ENCODE data around the gene IGSF5. TPM values are rescaled to one million over a fixed set of nuclear protein-coding genes. Genes with fewer than 3 reads are reported as not detected.

The IGSF5 gene
- total and polyA plus RNA-seq, 2 donors (not counting 1 experiment from before 2014, with no cell fraction given), result not detected

GRCh38 chr21:39728341-39728740 is 16.6 kb upstream of the IGSF5 start:
- Histone ChIP-seq H3K4me2 (ENCODE audit: extremely low read depth, insufficient read depth, low read length) (no peak overlapping the region), H3K4me1 (ENCODE audit: control insufficient read depth, extremely low read depth, insufficient read depth, low read length) (no peaks in the 10 kb centered on the region), H3K9me3 (ENCODE audit: control insufficient read depth, insufficient read depth, low read depth, low read length) (no peaks in the 10 kb centered on the region), H3K27ac (ENCODE audit: insufficient read depth, low read length) (no peak overlapping the region), H3K27me3 (ENCODE audit: control insufficient read depth, insufficient read depth, low read length) (no peaks in the 10 kb centered on the region), H3K4me3 (replicated peaks in 1 of 4; ENCODE audit: control extremely low read depth in 1 of 4, insufficient read depth in 1 of 4, low read depth in 3 of 4, low read length in 4 of 4) (no peak overlapping the region), H3K9ac (ENCODE audit: insufficient read depth, low read length) (no peak overlapping the region), H3K36me3 (ENCODE audit: control insufficient read depth, insufficient read depth, low read length) (no peaks in the 10 kb centered on the region), H4K20me1 (ENCODE audit: control insufficient read depth, extremely low read depth, insufficient read depth, low read length) (no peaks in the 10 kb centered on the region), H2AFZ (ENCODE audit: low read length) (no peak overlapping the region), H3K79me2 (ENCODE audit: control insufficient read depth, insufficient read depth, low read length) (no peaks in the 10 kb centered on the region)
- TF ChIP-seq EZH2 (IDR thresholded peaks at IDR 0.05; ENCODE audit: low read length, missing control alignments), result no peak
- TF ChIP-seq, protein P1, sequence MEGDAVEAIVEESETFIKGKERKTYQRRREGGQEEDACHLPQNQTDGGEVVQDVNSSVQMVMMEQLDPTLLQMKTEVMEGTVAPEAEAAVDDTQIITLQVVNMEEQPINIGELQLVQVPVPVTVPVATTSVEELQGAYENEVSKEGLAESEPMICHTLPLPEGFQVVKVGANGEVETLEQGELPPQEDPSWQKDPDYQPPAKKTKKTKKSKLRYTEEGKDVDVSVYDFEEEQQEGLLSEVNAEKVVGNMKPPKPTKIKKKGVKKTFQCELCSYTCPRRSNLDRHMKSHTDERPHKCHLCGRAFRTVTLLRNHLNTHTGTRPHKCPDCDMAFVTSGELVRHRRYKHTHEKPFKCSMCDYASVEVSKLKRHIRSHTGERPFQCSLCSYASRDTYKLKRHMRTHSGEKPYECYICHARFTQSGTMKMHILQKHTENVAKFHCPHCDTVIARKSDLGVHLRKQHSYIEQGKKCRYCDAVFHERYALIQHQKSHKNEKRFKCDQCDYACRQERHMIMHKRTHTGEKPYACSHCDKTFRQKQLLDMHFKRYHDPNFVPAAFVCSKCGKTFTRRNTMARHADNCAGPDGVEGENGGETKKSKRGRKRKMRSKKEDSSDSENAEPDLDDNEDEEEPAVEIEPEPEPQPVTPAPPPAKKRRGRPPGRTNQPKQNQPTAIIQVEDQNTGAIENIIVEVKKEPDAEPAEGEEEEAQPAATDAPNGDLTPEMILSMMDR (conservative IDR thresholded peaks at IDR 0.05 in 1 of 2, IDR thresholded peaks at IDR 0.05 in 1 of 2; ENCODE audit: low read depth in 1 of 2, low read length in 2 of 2), result no peak
- DNase-seq (ENCODE audit: low read depth in 2 of 2), result no peak

DNA sequence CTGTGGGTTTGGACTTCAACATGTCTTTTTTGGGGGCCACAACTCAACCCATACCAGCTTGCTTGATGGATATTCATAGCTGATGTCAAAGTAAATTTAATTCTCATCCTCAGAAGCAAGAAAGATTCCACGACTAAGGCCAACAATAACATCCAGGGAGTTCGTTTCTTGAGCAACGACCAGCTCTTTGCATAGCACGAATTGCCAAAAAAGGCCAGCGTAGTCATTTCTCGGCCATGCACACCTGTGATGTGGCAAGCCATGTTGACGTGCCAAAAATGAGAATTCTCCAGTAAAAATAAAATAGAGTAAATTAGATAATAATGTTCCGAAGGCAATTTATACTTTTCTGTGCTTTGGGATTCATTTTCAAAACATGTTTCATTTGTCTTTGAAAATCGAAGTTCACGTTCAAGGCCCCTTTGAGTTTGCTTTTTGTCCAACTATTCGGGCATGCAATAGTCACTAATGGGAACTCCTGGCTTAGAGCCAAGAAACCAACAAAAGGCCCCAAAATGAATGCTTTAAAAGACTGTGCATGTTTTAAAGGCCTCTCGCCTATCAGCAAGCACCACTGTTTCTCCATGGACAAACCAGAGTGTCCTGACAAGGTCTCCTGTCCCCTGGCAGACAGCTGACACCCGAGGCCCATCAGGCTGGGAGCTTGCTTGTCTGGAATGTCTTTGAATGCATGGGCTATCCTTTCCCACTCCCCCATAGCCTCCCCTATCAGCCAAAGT is 14.4 kb upstream of the IGSF5 start:
- H4K20me1 ChIP-seq (ENCODE audit: control insufficient read depth, extremely low read depth, insufficient read depth, low read length), result no peaks in the 10 kb centered on the region
- H2AFZ ChIP-seq (ENCODE audit: low read length), result no peak overlapping the region
- no peaks in the 10 kb centered on the region for H3K4me1 ChIP-seq (ENCODE audit: control insufficient read depth, extremely low read depth, insufficient read depth, low read length)
- no peak overlapping the region for H3K9ac ChIP-seq (ENCODE audit: insufficient read depth, low read length)
- no peaks in the 10 kb centered on the region for H3K36me3 ChIP-seq (ENCODE audit: control insufficient read depth, insufficient read depth, low read length)
- no peaks in the 10 kb centered on the region for H3K79me2 ChIP-seq (ENCODE audit: control insufficient read depth, insufficient read depth, low read length)
- no peaks in the 10 kb centered on the region for H3K27me3 ChIP-seq (ENCODE audit: control insufficient read depth, insufficient read depth, low read length)
- H3K27ac ChIP-seq (ENCODE audit: insufficient read depth, low read length), result no peak overlapping the region
- H3K4me3 ChIP-seq (replicated peaks in 1 of 4; ENCODE audit: control extremely low read depth in 1 of 4, insufficient read depth in 1 of 4, low read depth in 3 of 4, low read length in 4 of 4), result no peak overlapping the region
- peak in 1 of 2 donors; percentile 76 for DNase-seq (ENCODE audit: low read depth in 2 of 2)
- no peaks in the 10 kb centered on the region for H3K9me3 ChIP-seq (ENCODE audit: control insufficient read depth, insufficient read depth, low read depth, low read length)
- H3K4me2 ChIP-seq (ENCODE audit: extremely low read depth, insufficient read depth, low read length), result no peak overlapping the region
- TF ChIP-seq, protein P1 (conservative IDR thresholded peaks at IDR 0.05 in 1 of 2, IDR thresholded peaks at IDR 0.05 in 1 of 2; ENCODE audit: low read depth in 1 of 2, low read length in 2 of 2), result no peak
- TF ChIP-seq EZH2 (IDR thresholded peaks at IDR 0.05; ENCODE audit: low read length, missing control alignments), result no peak

DNA sequence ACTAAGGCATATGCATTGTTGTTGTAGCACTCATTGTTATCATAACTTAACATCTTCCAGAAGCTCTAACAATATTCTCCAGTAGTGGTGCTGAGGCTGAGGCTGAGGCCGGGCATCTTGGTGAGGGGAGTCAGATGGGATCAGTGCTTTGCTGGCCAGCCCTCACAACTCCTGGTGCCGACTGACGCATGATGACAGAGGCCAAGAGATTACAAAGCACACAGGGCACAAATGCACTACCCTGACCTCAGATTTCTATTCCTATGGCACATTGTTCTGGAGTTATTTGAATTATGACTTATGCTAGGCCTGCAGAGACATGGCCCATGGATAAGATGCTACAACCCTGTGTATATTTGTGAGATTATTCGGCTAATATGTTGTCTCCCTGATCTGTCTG is 8.3 kb upstream of the IGSF5 start:
- H3K4me2 ChIP-seq (ENCODE audit: extremely low read depth, insufficient read depth, low read length), result no peak overlapping the region
- no peaks in the 10 kb centered on the region for H3K27me3 ChIP-seq (ENCODE audit: control insufficient read depth, insufficient read depth, low read length)
- no peak overlapping the region for H3K9ac ChIP-seq (ENCODE audit: insufficient read depth, low read length)
- H2AFZ ChIP-seq (ENCODE audit: low read length), result no peak overlapping the region
- no peak overlapping the region for H3K27ac ChIP-seq (ENCODE audit: insufficient read depth, low read length)
- TF ChIP-seq EZH2 (IDR thresholded peaks at IDR 0.05; ENCODE audit: low read length, missing control alignments), result no peak
- TF ChIP-seq, protein P1 (conservative IDR thresholded peaks at IDR 0.05 in 1 of 2, IDR thresholded peaks at IDR 0.05 in 1 of 2; ENCODE audit: low read depth in 1 of 2, low read length in 2 of 2), result no peak
- H3K4me3 ChIP-seq (replicated peaks in 1 of 4; ENCODE audit: control extremely low read depth in 1 of 4, insufficient read depth in 1 of 4, low read depth in 3 of 4, low read length in 4 of 4), result no peak overlapping the region
- DNase-seq (ENCODE audit: low read depth in 2 of 2), result no peak
- no peaks in the 10 kb centered on the region for H3K79me2 ChIP-seq (ENCODE audit: control insufficient read depth, insufficient read depth, low read length)
- H3K9me3 ChIP-seq (ENCODE audit: control insufficient read depth, insufficient read depth, low read depth, low read length), result no peaks in the 10 kb centered on the region
- no peaks in the 10 kb centered on the region for H3K4me1 ChIP-seq (ENCODE audit: control insufficient read depth, extremely low read depth, insufficient read depth, low read length)
- H4K20me1 ChIP-seq (ENCODE audit: control insufficient read depth, extremely low read depth, insufficient read depth, low read length), result no peaks in the 10 kb centered on the region
- H3K36me3 ChIP-seq (ENCODE audit: control insufficient read depth, insufficient read depth, low read length), result no peaks in the 10 kb centered on the region

Measured in fibroblast of lung (primary cell).